NCI-H2081 (cell line): ENCODE data around the gene AIPL1.
A peak's percentile ranks its signal among the peaks of the same experiment; 100 is the strongest.
"Not testable (repeated sequence)": the region's sequence is repeated elsewhere in the genome, so short reads cannot be mapped to it uniquely, and the experiment has no call there.

Source experiments
- DNase-seq, 2 experiments: peaks; one replicate each; lab custom pipeline; 2025; lab: John Stamatoyannopoulos, UW

AIPL1 gene, protein sequence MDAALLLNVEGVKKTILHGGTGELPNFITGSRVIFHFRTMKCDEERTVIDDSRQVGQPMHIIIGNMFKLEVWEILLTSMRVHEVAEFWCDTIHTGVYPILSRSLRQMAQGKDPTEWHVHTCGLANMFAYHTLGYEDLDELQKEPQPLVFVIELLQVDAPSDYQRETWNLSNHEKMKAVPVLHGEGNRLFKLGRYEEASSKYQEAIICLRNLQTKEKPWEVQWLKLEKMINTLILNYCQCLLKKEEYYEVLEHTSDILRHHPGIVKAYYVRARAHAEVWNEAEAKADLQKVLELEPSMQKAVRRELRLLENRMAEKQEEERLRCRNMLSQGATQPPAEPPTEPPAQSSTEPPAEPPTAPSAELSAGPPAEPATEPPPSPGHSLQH

GRCh38 chr17:6435051-6435450 lies at the start of gene AIPL1:
AIPL1 (minus strand) TSS chr17:6435121; CDS start chr17:6435104, 17 bp downstream.
- no peak for DNase-seq

DNA sequence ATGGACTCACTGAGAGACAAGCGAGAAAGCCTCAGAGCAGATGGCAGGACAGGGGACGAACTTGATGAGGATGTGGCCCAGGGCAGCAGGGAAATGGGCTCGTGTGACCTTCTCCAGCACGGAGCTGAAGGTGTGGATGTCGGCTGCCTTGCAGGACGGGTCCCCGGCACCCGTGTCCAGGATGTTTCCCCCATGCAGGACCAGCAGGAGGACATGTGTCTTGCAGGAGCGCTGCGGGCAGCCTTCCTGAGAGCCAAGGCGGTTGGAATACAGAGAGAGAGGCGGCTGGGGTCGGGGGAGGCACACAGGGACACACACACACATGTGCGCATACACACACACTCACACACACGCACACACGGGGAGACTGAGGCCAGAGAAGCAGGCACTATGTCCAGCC lies 48.6 kb upstream of the AIPL1 start:
- DNase-seq: no peak

DNA sequence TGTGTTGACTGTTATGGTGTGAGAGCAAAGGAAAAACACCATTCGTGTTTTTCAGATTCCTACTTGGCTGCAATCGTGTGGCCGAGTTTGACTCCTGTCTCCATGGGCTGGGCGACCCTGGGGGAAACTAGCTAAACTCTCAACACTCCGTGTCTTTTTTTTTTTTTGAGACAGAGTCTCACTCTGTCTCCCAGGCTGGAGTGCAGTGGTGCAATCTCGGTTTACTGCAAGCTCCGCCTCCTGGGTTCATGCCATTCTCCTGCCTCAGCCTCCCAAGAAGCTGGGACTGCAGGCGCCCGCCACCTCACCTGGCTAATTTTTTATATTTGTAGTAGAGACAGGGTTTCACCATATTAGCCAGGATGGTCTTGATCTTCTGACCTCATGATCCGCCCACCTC lies 47.9 kb upstream of the AIPL1 start:
- DNase-seq: not testable (repeated sequence)

GRCh38 chr17:6482105-6482455 lies 47.2 kb upstream of the AIPL1 start:
- no peak for DNase-seq

GRCh38 chr17:6480303-6480675 lies 45.4 kb upstream of the AIPL1 start:
- no peak for DNase-seq

DNA sequence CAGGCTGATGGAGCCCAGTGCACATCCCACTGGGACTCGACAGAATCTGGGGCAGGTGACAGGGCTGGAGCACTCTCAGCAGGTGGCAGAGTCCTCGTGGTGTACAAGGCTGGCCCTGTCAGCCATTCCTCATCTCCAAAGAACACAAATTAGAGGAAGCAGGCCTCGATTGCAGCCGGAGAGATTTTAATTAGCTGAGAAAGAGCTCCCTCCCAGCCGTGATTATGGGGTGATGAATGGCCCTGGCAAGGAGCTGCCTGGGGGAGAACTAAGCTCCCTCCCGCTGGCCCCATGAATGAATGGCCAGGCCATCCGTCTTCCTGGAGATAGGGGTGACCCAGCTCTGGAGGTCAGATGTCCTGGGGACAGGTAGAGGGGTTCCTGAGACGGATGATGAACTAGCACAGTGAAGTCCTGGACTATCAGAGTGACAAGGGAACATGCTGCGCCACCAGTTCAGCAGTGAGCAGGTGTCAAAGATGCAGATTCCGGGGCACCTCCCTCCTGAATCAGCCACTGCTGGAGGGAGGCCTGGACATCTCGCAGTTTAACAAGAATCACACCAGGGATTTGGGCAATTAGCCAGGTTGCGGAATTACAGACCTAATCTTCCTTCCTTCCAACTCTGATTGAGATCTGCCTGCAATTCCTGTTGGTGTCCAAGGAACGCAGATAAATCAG lies 44.8 kb upstream of the AIPL1 start:
- DNase-seq: peak in 1 of 2 experiments; percentile 32

GRCh38 chr17:6478486-6478885 lies 43.6 kb upstream of the AIPL1 start:
- DNase-seq: no peak

- no peak for DNase-seq
Measured at GRCh38 chr17:6477831-6478383, 43.0 kb upstream of the AIPL1 start.

GRCh38 chr17:6476810-6477179 lies 41.9 kb upstream of the AIPL1 start:
- no peak for DNase-seq

DNA sequence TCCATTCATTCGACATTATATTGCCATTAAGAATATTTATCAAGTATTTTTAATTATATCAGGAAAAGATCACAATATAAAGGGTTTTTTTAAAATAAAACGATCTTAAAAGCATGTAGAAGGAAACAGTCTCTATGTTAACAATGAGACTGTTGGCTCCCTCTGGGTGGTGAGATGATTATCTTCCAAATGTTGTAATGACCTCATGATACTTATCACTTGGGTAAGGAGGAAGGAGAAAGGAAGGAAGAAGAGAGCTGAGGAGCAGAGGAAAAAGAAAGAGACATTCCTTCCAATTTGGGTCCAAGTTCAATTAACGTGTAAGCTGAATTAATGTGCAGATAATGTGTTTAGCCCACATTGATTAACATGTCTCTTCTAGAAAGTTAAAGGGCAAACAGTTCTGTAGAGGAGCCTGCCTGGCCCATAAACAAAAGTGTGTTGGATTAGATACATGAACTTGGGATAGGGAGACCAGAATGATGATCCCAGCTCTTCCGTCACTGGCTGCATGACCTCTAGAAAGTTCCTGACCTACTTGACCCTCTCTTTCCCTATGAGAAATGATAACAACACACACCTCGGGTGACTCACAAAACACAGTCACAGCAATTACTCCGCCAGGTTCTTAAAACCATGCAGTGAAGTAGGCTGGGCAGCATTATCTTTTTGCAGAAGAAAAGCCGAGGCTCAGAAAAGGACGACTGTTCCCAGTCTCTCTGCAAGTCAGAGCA lies 41.3 kb upstream of the AIPL1 start:
- no peak for DNase-seq

DNA sequence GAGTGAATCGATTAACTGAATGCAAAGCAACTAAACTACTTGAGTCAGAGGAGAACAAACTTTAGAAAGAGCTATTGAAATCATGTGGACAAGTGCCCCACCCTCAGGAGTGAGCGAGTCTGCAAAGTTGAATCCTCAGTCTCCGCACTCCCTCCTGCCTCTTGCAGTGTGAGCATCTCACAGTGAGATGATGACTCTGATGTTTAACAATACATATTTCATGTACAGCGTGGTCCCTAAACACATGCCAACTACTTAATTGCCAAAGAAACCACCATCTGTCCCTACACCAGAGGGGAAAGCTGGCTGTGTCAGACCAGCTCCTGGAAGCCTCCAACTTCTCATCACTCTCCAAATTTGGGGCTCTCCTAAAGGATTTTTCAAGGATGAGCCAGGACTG lies 40.5 kb upstream of the AIPL1 start:
- DNase-seq: no peak

GRCh38 chr17:6474906-6475305 lies 40.0 kb upstream of the AIPL1 start:
- DNase-seq: no peak

- DNase-seq: no peak
Measured at GRCh38 chr17:6474376-6474775, 39.5 kb upstream of the AIPL1 start.

- DNase-seq: peak in 1 of 2 experiments; percentile 24
Measured at GRCh38 chr17:6473128-6473767, 38.3 kb upstream of the AIPL1 start.

GRCh38 chr17:6472517-6472916 lies 37.6 kb upstream of the AIPL1 start:
- no peak for DNase-seq

GRCh38 chr17:6471531-6472465 lies 36.9 kb upstream of the AIPL1 start:
- DNase-seq: no peak

- no peak for DNase-seq
Measured at GRCh38 chr17:6470751-6471521, 36.0 kb upstream of the AIPL1 start.

DNA sequence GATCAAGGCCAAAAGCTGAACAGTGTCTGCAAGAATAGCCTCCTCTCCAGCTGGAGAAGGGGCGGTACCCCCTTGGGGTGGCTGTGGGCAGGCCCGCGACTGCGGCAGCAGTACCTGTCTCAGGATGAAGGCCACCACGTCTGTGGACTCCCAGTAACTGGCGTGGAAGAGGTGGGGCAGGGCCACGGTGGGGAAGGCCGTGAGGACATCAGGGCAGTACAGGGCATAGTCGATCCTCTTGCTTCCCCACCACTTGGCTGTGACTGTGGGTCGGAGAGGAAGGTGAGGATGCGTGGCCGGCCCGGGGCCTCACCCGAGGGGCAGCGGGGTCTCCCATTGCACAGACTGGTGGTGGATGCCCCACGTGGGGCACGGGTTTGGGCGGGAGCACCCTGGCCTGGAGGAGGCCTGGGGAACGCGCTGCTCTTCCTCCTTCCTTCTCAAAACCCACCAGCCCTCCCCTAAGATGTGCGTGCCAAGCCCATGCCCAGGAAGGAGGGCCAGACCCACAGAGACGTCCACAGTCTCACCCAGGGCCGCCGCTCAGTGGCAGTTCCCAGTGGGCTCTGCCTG lies 35.3 kb upstream of the AIPL1 start:
- no peak for DNase-seq

GRCh38 chr17:6468051-6468790 lies 33.3 kb upstream of the AIPL1 start:
- DNase-seq: no peak
